ENCODE measurements around the gene PPP2R2B.

Gene PPP2R2B

DNA sequence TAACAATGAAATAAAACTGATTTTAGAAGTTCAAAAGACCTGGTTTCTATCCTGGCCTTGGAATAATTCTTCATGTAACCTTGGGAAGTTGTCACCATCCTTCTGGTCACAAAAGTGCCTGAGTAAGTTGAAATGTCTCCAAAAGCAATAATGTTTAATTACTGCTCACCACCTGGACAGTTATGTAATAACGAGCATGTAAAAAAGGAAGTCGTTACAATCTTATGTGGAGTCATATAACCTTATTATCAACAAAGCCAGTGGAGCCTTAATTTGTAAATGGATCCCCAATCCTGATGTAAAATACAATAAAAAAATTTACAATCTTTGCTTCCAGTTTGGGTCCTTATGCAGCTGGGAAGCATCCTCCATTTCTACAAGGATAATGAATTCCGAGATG, 298.3 kb downstream of the PPP2R2B start:
- H3K4me3 ChIP-seq (ENCODE audit: low read depth, low read length) = no peak overlapping the region
- TF ChIP-seq, protein P1, sequence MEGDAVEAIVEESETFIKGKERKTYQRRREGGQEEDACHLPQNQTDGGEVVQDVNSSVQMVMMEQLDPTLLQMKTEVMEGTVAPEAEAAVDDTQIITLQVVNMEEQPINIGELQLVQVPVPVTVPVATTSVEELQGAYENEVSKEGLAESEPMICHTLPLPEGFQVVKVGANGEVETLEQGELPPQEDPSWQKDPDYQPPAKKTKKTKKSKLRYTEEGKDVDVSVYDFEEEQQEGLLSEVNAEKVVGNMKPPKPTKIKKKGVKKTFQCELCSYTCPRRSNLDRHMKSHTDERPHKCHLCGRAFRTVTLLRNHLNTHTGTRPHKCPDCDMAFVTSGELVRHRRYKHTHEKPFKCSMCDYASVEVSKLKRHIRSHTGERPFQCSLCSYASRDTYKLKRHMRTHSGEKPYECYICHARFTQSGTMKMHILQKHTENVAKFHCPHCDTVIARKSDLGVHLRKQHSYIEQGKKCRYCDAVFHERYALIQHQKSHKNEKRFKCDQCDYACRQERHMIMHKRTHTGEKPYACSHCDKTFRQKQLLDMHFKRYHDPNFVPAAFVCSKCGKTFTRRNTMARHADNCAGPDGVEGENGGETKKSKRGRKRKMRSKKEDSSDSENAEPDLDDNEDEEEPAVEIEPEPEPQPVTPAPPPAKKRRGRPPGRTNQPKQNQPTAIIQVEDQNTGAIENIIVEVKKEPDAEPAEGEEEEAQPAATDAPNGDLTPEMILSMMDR (IDR thresholded peaks at IDR 0.05; ENCODE audit: low read depth, low read length) = no peak

DNA sequence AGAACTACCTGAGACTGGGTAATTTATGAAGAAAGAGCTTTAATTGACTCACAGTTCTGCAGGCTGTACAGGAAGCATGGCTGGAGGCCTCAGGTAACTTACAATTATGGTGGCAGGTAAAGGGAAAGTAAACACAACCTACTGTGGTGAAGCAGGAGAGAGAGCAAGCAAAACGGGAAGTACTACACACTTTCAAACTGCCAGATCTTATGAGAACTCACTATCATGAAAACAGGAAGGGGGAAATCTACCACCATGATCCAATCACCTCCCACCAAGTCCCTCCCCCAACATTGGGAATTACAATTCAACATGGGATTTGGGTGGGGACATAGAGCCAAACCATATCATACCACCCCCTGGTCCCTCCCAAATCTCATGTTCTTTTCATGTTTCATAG, 303.8 kb downstream of the PPP2R2B start:
- TF ChIP-seq, protein P1 (IDR thresholded peaks at IDR 0.05; ENCODE audit: low read depth, low read length) = no peak
- no peak overlapping the region for H3K4me3 ChIP-seq (ENCODE audit: low read depth, low read length)

DNA sequence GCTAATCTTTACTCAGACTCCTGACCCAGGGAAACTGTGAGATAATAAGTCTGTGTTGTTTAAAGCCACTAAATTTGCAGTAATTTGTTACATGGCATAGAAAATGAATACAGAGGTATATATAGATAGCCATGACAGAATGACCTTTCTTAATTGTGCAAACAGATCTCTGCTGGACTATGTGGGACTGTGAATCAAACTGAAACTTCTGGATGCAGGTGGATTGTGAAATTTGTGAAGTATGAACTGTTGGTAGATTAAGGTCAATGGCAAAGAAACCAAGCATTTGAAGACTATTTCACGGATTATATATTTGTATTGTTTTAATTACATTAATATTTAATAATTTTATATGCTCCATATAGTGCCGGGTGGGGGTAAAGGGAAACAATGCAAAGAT, 310.4 kb downstream of the PPP2R2B start:
- TF ChIP-seq, protein P1 (IDR thresholded peaks at IDR 0.05; ENCODE audit: low read depth, low read length) = no peak

DNA sequence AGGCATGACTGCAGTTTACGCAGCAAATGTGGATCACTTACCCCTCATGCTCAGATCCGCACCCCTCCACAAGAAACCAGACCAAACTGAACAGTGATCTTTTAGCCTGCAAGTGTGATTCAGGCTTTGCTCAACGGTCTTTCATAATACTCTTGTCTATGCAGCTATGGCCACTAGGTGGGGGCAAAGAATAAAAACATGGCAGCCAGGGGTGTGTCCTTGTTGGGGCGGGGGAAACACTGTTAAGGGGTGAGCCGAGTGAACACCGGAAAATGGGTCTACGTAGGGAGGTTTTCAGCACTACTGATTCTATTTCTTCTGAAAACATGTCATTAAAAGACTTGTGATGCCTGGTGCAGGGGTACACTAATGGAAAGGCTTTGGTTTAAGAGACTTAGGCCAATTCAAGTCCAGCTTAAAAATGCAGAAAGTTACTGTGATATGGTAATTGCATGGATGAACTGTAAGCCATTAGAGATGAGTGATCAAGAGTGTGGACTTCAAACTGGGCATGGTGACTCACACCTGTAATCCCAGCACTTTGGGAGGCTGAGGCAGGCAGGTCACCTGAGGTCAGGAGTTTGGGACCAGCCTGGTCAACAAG, 312.7 kb downstream of the PPP2R2B start:
- TF ChIP-seq, protein P1 (IDR thresholded peaks at IDR 0.05; ENCODE audit: low read depth, low read length) = peak; percentile 32
- H3K4me3 ChIP-seq (ENCODE audit: low read depth, low read length) = no peak overlapping the region

More for the DNA sequence above, 310.4 kb downstream of the PPP2R2B start:
- no peak overlapping the region for H3K4me3 ChIP-seq (ENCODE audit: low read depth, low read length)

DNA sequence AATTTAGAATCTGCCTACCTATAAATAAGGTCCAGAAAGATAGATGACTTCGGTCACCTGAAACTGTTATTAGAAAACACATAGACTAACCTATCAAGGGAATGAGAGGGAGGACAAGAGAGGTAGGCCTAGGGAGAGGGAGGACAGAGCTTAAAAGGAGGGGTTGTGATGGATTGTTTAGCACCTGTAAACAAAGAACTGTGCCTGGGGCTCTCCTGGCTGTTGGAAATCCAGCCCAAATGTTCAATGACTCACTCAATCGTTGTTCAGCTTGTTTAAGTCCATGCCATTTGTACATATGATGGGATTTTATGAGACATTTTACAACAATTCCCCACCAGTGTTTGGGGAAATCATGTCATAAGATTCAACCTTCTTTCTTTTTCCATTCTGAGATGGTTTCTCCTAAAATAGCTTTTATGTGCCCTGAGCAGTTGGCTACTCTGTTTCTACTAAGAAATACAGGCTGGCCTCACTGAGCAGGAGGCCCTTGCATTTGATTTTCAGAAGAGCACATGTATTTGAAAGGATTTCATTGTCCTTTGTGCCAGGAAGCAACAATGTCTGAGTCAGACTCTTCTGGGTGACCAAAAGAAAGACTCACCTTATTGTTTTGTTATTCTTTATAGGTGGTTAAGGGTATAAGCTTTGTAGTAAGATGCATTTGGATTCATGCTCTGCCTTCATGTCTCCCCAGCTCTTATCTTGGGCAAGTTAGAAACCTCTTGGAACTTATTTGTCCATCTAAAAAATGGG, 314.4 kb downstream of the PPP2R2B start:
- H3K4me3 ChIP-seq (ENCODE audit: low read depth, low read length) = no peak overlapping the region

DNA sequence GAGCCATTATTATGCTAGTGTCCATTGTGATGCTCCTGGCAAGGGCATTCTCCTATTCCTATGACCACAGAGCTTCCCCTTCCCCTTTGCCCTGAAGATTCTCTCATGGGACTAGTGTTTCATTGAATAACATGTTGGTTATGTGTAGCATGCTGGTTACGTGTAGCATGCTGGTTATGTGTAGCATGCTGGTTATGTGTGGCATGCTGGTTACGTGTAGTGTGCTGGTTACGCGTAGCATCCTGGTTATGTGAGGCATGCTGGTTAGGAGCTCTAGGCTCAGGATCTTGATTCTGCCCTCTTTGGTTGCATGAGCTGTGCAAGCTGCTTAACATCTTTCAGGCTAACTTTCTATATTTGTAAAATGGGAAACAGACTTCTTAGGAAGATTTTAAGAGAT, 316.1 kb downstream of the PPP2R2B start:
- TF ChIP-seq, protein P1 (IDR thresholded peaks at IDR 0.05; ENCODE audit: low read depth, low read length) = no peak
- H3K4me3 ChIP-seq (ENCODE audit: low read depth, low read length) = no peak overlapping the region

More for the DNA sequence above, 314.4 kb downstream of the PPP2R2B start:
- TF ChIP-seq, protein P1 (IDR thresholded peaks at IDR 0.05; ENCODE audit: low read depth, low read length) = no peak

DNA sequence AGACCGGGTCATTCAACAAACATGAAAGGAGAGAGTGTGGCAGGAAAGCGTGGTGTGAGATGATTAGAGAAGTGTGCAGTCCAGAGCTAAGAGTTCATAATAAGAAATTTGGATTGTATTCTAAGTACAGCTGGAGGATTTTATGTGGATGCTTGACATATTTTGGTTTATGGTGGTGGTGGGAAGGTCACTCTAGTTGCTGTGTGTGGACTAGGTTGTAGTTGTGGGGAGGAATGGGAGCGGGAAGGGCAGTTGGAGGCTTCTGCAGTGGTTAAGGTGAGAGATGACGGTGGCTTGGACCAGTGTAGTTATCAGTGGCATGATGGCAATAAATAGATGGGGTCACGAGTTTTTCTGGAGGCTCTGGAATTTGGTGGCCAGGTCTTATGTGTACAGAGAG, 316.8 kb downstream of the PPP2R2B start:
- TF ChIP-seq, protein P1 (IDR thresholded peaks at IDR 0.05; ENCODE audit: low read depth, low read length) = no peak
- no peak overlapping the region for H3K4me3 ChIP-seq (ENCODE audit: low read depth, low read length)
